A549 (cell line): ENCODE data around the gene DLG4. TPM values are rescaled to one million over a fixed set of nuclear protein-coding genes. Genes with fewer than 3 reads are reported as not detected.

Experiments used
- ATAC-seq, 2 experiments: fragments of 200-7000 bp in 1 of 2; fragments of >200 bp in 1 of 2; cut with Nextera tagmentation in 1 of 2; cut with Tn5 transposase in 1 of 2; 3 replicates each; pipeline versions ENCODE4 v1.8.0 to v1.9.1; 2018 to 2020; ENCODE audit warnings: mild to moderate bottlenecking in 1 of 2, moderate library complexity in 1 of 2
- CTCF ChIA-PET: fragments of 300-600 bp; sonication (Branson Sonifier 250); formaldehyde crosslinking; extraction: SDS; loops from one replicate; lab custom pipeline; 2021; ENCODE audit warnings: antibody characterized with exemption, inconsistent platforms; lab: Yijun Ruan, JAX
- POLR2A ChIA-PET: fragments of 350-600 bp; formaldehyde crosslinking; extraction: SDS; loops from one replicate; lab custom pipeline; 2021; ENCODE audit warnings: antibody characterized with exemption, inconsistent platforms; lab: Yijun Ruan, JAX
- DNase-seq, 2 experiments: peaks; one replicate each; pipeline versions ENCODE4 v3.0.0 to v3.0.0-alpha.2; 2011 to 2016; ENCODE audit warnings: low read depth in 1 of 2, low spot score in 1 of 2
- FAIRE-seq: peaks from 2 replicates; lab custom pipeline; 2011; peaks lifted over from hg19 to GRCh38; lab: Jason Lieb, UNC
- H3K27ac ChIP-seq, 2 experiments: fragments of >200 bp; sonication (Bioruptor Twin); formaldehyde crosslinking; 3 replicates each; pipeline ENCODE4 v1.5.1; 2016 to 2017
- H3K4me1 ChIP-seq: fragments of >200 bp; sonication (Bioruptor Twin); formaldehyde crosslinking; 3 replicates; pipeline ENCODE4 v1.6.1; 2016
- H3K4me2 ChIP-seq: fragments of >200 bp; sonication (Bioruptor Twin); formaldehyde crosslinking; 3 replicates; pipeline ENCODE4 v1.6.1; 2016
- H3K4me3 ChIP-seq: fragments of >200 bp; sonication (Bioruptor Twin); formaldehyde crosslinking; 3 replicates; pipeline ENCODE4 v1.5.1; 2016
- H3K9me3 ChIP-seq: fragments of >200 bp; sonication (Bioruptor Twin); formaldehyde crosslinking; 3 replicates; pipeline ENCODE4 v1.6.1; 2016
- CEBPB ChIP-seq, 2 experiments: fragments of >200 bp in 1 of 2; sonication (Bioruptor Twin) in 1 of 2; formaldehyde crosslinking in 1 of 2; IDR thresholded peaks; 2 replicates each; pipeline ENCODE4 v1.6.1; 2012 to 2016
- CHD2 ChIP-seq: fragments of 150-350 bp; IDR thresholded peaks from 2 replicates; pipeline ENCODE4 v1.6.1; 2014; ENCODE audit warnings: low read length; ENCODE audit not compliant: partially characterized antibody
- ELK1 ChIP-seq: fragments of 150-350 bp; IDR thresholded peaks from 2 replicates; pipeline ENCODE4 v1.6.1; 2014; ENCODE audit warnings: low read depth, mild to moderate bottlenecking, low read length
- EP300 ChIP-seq, 2 experiments: fragments of >200 bp; sonication (Bioruptor Twin); formaldehyde crosslinking; IDR thresholded peaks; 2 replicates in 1 of 2; 3 replicates in 1 of 2; pipeline ENCODE4 v1.6.1; 2016 to 2017
- FOSL2 ChIP-seq, 2 experiments: fragments of 450-650 bp in 1 of 2; fragments of >200 bp in 1 of 2; sonication (Bioruptor Twin) in 1 of 2; formaldehyde crosslinking; IDR thresholded peaks; 2 replicates each; pipeline versions ENCODE4 v1.5.0 to v1.6.1; 2016 to 2020; ENCODE audit warnings: mild to moderate bottlenecking in 1 of 2, moderate library complexity in 1 of 2
- HDAC2 ChIP-seq: fragments of 200-600 bp; sonication (generic); IDR thresholded peaks from 2 replicates; pipeline ENCODE4 v1.6.1; 2016
- HEYL ChIP-seq: fragments of 250-450 bp; sonication (Bioruptor Pico); IDR thresholded peaks from 2 replicates; pipeline ENCODE4 v1.8.0; 2021; ENCODE audit warnings: mild to moderate bottlenecking, moderate library complexity
- HOXB13 ChIP-seq: fragments of 250-450 bp; sonication (Bioruptor Pico); IDR thresholded peaks from 2 replicates; pipeline ENCODE4 v1.5.0; 2020; ENCODE audit warnings: low read depth, mild to moderate bottlenecking, moderate library complexity
- HOXB5 ChIP-seq: fragments of 250-450 bp; sonication (Bioruptor Pico); IDR thresholded peaks from 2 replicates; pipeline ENCODE4 v1.5.0; 2020; ENCODE audit warnings: mild to moderate bottlenecking, moderate library complexity
- KDM1A ChIP-seq: fragments of 200-600 bp; sonication (generic); IDR thresholded peaks from 2 replicates; pipeline ENCODE4 v1.6.1; 2016; ENCODE audit warnings: low read depth, mild to moderate bottlenecking
- KDM5A ChIP-seq: fragments of 200-600 bp; sonication (generic); IDR thresholded peaks from 2 replicates; pipeline ENCODE4 v1.6.1; 2016; ENCODE audit warnings: antibody characterized with exemption, mild to moderate bottlenecking
- NR3C1 ChIP-seq: fragments of >200 bp; sonication (Bioruptor Twin); formaldehyde crosslinking; IDR thresholded peaks from 3 replicates; pipeline ENCODE4 v1.6.1; 2017
- POLR2AphosphoS2 ChIP-seq: conservative IDR thresholded peaks from 2 replicates; pipeline ENCODE4 v1.6.1; 2012; ENCODE audit warnings: low read length, improper control_type of control experiment, inconsistent platforms
- RAD21 ChIP-seq, 2 experiments: fragments of >200 bp in 1 of 2; sonication (Bioruptor Twin) in 1 of 2; formaldehyde crosslinking in 1 of 2; IDR thresholded peaks in 1 of 2; conservative IDR thresholded peaks in 1 of 2; 2 replicates in 1 of 2; 3 replicates in 1 of 2; pipeline ENCODE4 v1.6.1; 2012 to 2018; ENCODE audit warnings: inconsistent platforms in 1 of 2
- RNF2 ChIP-seq: fragments of 200-600 bp; sonication (generic); IDR thresholded peaks from 2 replicates; pipeline ENCODE4 v1.6.1; 2016; ENCODE audit warnings: low read depth, mild to moderate bottlenecking, antibody characterized with exemption, moderate library complexity, borderline replicate concordance
- SREBF2 ChIP-seq: fragments of 450-650 bp; IDR thresholded peaks from 2 replicates; pipeline ENCODE4 v1.6.1; 2014; ENCODE audit warnings: mild to moderate bottlenecking, moderate library complexity
- TFCP2L1 ChIP-seq: fragments of 250-450 bp; sonication (Bioruptor Pico); IDR thresholded peaks from 2 replicates; pipeline ENCODE4 v1.5.0; 2021; ENCODE audit warnings: mild to moderate bottlenecking
- ZSCAN20 ChIP-seq: fragments of 250-450 bp; sonication (Bioruptor Pico); IDR thresholded peaks from 2 replicates; pipeline ENCODE4 v1.8.0; 2022; ENCODE audit warnings: mild to moderate bottlenecking, moderate library complexity
- WGBS: methylation state at CpG from one replicate; pipeline ENCODE4 v1.1.6; 2017; ENCODE audit errors: missing lambda C conversion rate; 5-methylcytosine and 5-hydroxymethylcytosine counted together
- polyA plus RNA-seq, 4 experiments: library from polyadenylated mRNA; depleted of rRNA in 3 of 4; stranded (reverse); fragments of >200 nt; fragmentation: RNase III in 1 of 4; extraction: RNeasy Plus Mini Kit Qiagen cat#74134 plus additional on column Dnase treatment in 1 of 4; gene quantifications; 2 replicates in 3 of 4; 3 replicates in 1 of 4; pipeline ENCODE4 v1.2.3, GENCODE V29; 2011 to 2017
- TF ChIP-seq, protein P1 (sequence below): IDR thresholded peaks from 2 replicates; pipeline ENCODE4 v1.6.1; 2012
- TF ChIP-seq, protein P2 (sequence below): fragments of 200-600 bp; sonication (generic); IDR thresholded peaks from 2 replicates; pipeline ENCODE4 v1.6.1; 2016; ENCODE audit warnings: antibody characterized with exemption, mild to moderate bottlenecking, moderate library complexity
- TF ChIP-seq, protein P3 (sequence below): IDR thresholded peaks from 2 replicates; pipeline ENCODE4 v1.6.1; 2012
- TF ChIP-seq, protein P4 (sequence below): fragments of 450-650 bp; IDR thresholded peaks from 2 replicates; pipeline ENCODE4 v1.6.1; 2014; ENCODE audit warnings: antibody characterized with exemption

Gene DLG4
- polyA plus RNA-seq, 2 of the 4 experiments (the other 2 are of a cell fraction), result 8.3 to 21.3 TPM

GRCh38 chr17:7192271-7192937 is 27.2 kb downstream of the DLG4 start:
- POLR2A ChIA-PET, result no interaction called here
- Histone ChIP-seq H3K4me1 (no peaks in the 10 kb centered on the region), H3K27ac (no peak overlapping the region)

GRCh38 chr17:7191571-7192270 is 27.9 kb downstream of the DLG4 start:
- ChIA-PET POLR2A (interaction anchor here (0.6 kb wide), 1 partner anchor 8 kb away, joined by 3 read pairs; no protein-coding TSS in a partner anchor), CTCF (interaction anchor here (0.9 to 1.5 kb wide), 3 partner anchors 14 to 147 kb away, joined by 3 to 17 read pairs (median 9); partner anchors contain the start of gene SLC16A11)
- H3K4me1 ChIP-seq, result no peaks in the 10 kb centered on the region
- ATAC-seq, result peak; percentile 84 to 91
- H3K9me3 ChIP-seq, result no peaks in the 10 kb centered on the region
- TF ChIP-seq KDM5A (no peak), FOSL2 (IDR thresholded peaks at IDR 0.05) (no peak), FOSL2 (CRISPR knock-in tag; IDR thresholded peaks at IDR 0.05) (peak; percentile 91), HDAC2 (no peak), ELK1 (no peak)
- TF ChIP-seq, protein P1, sequence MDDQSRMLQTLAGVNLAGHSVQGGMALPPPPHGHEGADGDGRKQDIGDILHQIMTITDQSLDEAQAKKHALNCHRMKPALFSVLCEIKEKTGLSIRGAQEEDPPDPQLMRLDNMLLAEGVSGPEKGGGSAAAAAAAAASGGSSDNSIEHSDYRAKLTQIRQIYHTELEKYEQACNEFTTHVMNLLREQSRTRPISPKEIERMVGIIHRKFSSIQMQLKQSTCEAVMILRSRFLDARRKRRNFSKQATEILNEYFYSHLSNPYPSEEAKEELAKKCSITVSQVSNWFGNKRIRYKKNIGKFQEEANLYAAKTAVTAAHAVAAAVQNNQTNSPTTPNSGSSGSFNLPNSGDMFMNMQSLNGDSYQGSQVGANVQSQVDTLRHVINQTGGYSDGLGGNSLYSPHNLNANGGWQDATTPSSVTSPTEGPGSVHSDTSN, result peak; percentile 84
- TF ChIP-seq, protein P2, sequence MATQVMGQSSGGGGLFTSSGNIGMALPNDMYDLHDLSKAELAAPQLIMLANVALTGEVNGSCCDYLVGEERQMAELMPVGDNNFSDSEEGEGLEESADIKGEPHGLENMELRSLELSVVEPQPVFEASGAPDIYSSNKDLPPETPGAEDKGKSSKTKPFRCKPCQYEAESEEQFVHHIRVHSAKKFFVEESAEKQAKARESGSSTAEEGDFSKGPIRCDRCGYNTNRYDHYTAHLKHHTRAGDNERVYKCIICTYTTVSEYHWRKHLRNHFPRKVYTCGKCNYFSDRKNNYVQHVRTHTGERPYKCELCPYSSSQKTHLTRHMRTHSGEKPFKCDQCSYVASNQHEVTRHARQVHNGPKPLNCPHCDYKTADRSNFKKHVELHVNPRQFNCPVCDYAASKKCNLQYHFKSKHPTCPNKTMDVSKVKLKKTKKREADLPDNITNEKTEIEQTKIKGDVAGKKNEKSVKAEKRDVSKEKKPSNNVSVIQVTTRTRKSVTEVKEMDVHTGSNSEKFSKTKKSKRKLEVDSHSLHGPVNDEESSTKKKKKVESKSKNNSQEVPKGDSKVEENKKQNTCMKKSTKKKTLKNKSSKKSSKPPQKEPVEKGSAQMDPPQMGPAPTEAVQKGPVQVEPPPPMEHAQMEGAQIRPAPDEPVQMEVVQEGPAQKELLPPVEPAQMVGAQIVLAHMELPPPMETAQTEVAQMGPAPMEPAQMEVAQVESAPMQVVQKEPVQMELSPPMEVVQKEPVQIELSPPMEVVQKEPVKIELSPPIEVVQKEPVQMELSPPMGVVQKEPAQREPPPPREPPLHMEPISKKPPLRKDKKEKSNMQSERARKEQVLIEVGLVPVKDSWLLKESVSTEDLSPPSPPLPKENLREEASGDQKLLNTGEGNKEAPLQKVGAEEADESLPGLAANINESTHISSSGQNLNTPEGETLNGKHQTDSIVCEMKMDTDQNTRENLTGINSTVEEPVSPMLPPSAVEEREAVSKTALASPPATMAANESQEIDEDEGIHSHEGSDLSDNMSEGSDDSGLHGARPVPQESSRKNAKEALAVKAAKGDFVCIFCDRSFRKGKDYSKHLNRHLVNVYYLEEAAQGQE, result peak; percentile 73
- H3K4me2 ChIP-seq, result no peak overlapping the region
- FAIRE-seq, result no peak
- H3K27ac ChIP-seq, result no peak overlapping the region
- peak; percentile 51 to 82 for DNase-seq
- 73% methylated on average over 25 of the region's 26 CpGs for WGBS
- no peak overlapping the region for H3K4me3 ChIP-seq

More at GRCh38 chr17:7192271-7192937, 27.2 kb downstream of the DLG4 start:
- FAIRE-seq (no peak), ATAC-seq (no peak), DNase-seq (no peak)
- no peak overlapping the region for H3K4me2 ChIP-seq
- H3K4me3 ChIP-seq, result no peak overlapping the region
- 83% methylated on average over 12 of the region's 12 CpGs for WGBS
- CTCF ChIA-PET, result interaction anchor here (1.1 kb wide), 1 partner anchor 104 kb away, joined by 3 read pairs; no protein-coding TSS in a partner anchor
- TF ChIP-seq NR3C1, result no peak
- TF ChIP-seq CHD2, result no peak
- TF ChIP-seq POLR2AphosphoS2, result no peak
- no peak for TF ChIP-seq RAD21 (conservative IDR thresholded peaks at IDR 0.05 in 1 of 2, IDR thresholded peaks at IDR 0.05 in 1 of 2)
- no peak for TF ChIP-seq EP300 (IDR thresholded peaks at IDR 0.05)
- no peak for TF ChIP-seq KDM5A
- no peak for TF ChIP-seq KDM1A
- TF ChIP-seq ZSCAN20 (CRISPR knock-in tag), result no peak
- TF ChIP-seq RNF2, result no peak
- TF ChIP-seq CEBPB (IDR thresholded peaks at IDR 0.05), result no peak
- no peak for TF ChIP-seq ELK1
- no peak for TF ChIP-seq HOXB13 (CRISPR knock-in tag)
- TF ChIP-seq HEYL, result no peak
- TF ChIP-seq, protein P3, sequence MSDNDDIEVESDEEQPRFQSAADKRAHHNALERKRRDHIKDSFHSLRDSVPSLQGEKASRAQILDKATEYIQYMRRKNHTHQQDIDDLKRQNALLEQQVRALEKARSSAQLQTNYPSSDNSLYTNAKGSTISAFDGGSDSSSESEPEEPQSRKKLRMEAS, result no peak
- no peak for TF ChIP-seq SREBF2
- no peak for TF ChIP-seq HOXB5 (CRISPR knock-in tag)
- TF ChIP-seq, protein P4, sequence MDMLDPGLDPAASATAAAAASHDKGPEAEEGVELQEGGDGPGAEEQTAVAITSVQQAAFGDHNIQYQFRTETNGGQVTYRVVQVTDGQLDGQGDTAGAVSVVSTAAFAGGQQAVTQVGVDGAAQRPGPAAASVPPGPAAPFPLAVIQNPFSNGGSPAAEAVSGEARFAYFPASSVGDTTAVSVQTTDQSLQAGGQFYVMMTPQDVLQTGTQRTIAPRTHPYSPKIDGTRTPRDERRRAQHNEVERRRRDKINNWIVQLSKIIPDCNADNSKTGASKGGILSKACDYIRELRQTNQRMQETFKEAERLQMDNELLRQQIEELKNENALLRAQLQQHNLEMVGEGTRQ, result no peak
- TF ChIP-seq TFCP2L1, result no peak
- TF ChIP-seq, all 56 proteins: peak for 0
- no peaks in the 10 kb centered on the region for H3K9me3 ChIP-seq
